ENCODE measurements around the gene EXOC6. TPM values are rescaled to one million over a fixed set of nuclear protein-coding genes. Genes with fewer than 3 reads are reported as not detected.
"Not testable (repeated sequence)": the region's sequence is repeated elsewhere in the genome, so short reads cannot be mapped to it uniquely, and the experiment has no call there.

The EXOC6 gene
- total RNA-seq, 1 experiment from 2014 or later = 17.0 TPM

GRCh38 chr10:93099670-93100069 is 251.3 kb downstream of the EXOC6 start:
- ATAC-seq = no peak
- Histone ChIP-seq H3K4me3 (ENCODE audit: low read depth in 2 of 2, low read length in 2 of 2) (no peak overlapping the region), H3K4me1 (ENCODE audit: control insufficient read depth, insufficient read depth, low read length) (no peaks in the 10 kb centered on the region), H3K27me3 (ENCODE audit: control insufficient read depth, insufficient read depth, low read length) (no peaks in the 10 kb centered on the region), H3K27ac (ENCODE audit: low read length) (no peak overlapping the region), H3K9me3 (ENCODE audit: control insufficient read depth, insufficient read depth, low read depth, low read length) (peaks cover 8% of the 10 kb centered on the region; the same call in 1 of the 2 replicates), H3K36me3 (ENCODE audit: control insufficient read depth, insufficient read depth, low read length) (no peaks in the 10 kb centered on the region)
- POLR2A ChIA-PET = no interaction called here
- intact Hi-C loops (cut with micrococcal nuclease; ENCODE audit: unreplicated experiment) = no loop called here
- TF ChIP-seq TCF7L2 (IDR thresholded peaks at IDR 0.05; ENCODE audit: low read depth, low read length) = no peak
- no peak for TF ChIP-seq REST (IDR thresholded peaks at IDR 0.05; ENCODE audit: insufficient read depth in 1 of 2, low read depth in 2 of 2, low read length in 1 of 2)
- TF ChIP-seq SIN3A (IDR thresholded peaks at IDR 0.05; ENCODE audit: borderline replicate concordance, insufficient read depth, low read depth, low read length) = no peak
- no peak for TF ChIP-seq CTCF (IDR thresholded peaks at IDR 0.05)
- TF ChIP-seq POLR2AphosphoS5 (IDR thresholded peaks at IDR 0.05; ENCODE audit: low read depth, low read length) = no peak
- in situ Hi-C loops (cut with HindIII; ENCODE audit: low pct_unique_long_range_greater_than_20kb, low sequenced_read_pairs) = no loop called here
- BruUV-seq (replicated peaks) = no TSS peak
- CTCF ChIA-PET = no interaction called here
- no peak for DNase-seq (ENCODE audit: low read depth, low spot score)

GRCh38 chr10:93101148-93101547 is 252.8 kb downstream of the EXOC6 start:
- H3K36me3 ChIP-seq (ENCODE audit: control insufficient read depth, insufficient read depth, low read length); BruUV-seq (replicated peaks); H3K27ac ChIP-seq (ENCODE audit: low read length); ATAC-seq; H3K27me3 ChIP-seq (ENCODE audit: control insufficient read depth, insufficient read depth, low read length); H3K9me3 ChIP-seq (ENCODE audit: control insufficient read depth, insufficient read depth, low read depth, low read length); in situ Hi-C loops (cut with HindIII; ENCODE audit: low pct_unique_long_range_greater_than_20kb, low sequenced_read_pairs); POLR2A ChIA-PET; intact Hi-C loops (cut with micrococcal nuclease; ENCODE audit: unreplicated experiment); H3K4me3 ChIP-seq (ENCODE audit: low read depth in 2 of 2, low read length in 2 of 2); CTCF ChIA-PET; DNase-seq (ENCODE audit: low read depth, low spot score); H3K4me1 ChIP-seq (ENCODE audit: control insufficient read depth, insufficient read depth, low read length): not testable (repeated sequence)

- POLR2A ChIA-PET = no interaction called here
- no peak for TF ChIP-seq SIN3A (IDR thresholded peaks at IDR 0.05; ENCODE audit: borderline replicate concordance, insufficient read depth, low read depth, low read length)
- no peak for TF ChIP-seq CTCF (IDR thresholded peaks at IDR 0.05)
- no peak for TF ChIP-seq POLR2AphosphoS5 (IDR thresholded peaks at IDR 0.05; ENCODE audit: low read depth, low read length)
- no peak for TF ChIP-seq REST (IDR thresholded peaks at IDR 0.05; ENCODE audit: insufficient read depth in 1 of 2, low read depth in 2 of 2, low read length in 1 of 2)
- no peak for TF ChIP-seq TCF7L2 (IDR thresholded peaks at IDR 0.05; ENCODE audit: low read depth, low read length)
- in situ Hi-C loops (cut with HindIII; ENCODE audit: low pct_unique_long_range_greater_than_20kb, low sequenced_read_pairs) = no loop called here
These were observed 255.6 kb downstream of the EXOC6 start for GRCh38 chr10:93103953-93104352.

More at GRCh38 chr10:93103953-93104352, 255.6 kb downstream of the EXOC6 start:
- DNase-seq (ENCODE audit: low read depth, low spot score) = no peak
- CTCF ChIA-PET = no interaction called here
- intact Hi-C loops (cut with micrococcal nuclease; ENCODE audit: unreplicated experiment) = no loop called here
- no peaks in the 10 kb centered on the region for H3K4me1 ChIP-seq (ENCODE audit: control insufficient read depth, insufficient read depth, low read length)
- H3K9me3 ChIP-seq (ENCODE audit: control insufficient read depth, insufficient read depth, low read depth, low read length) = peaks cover 8% of the 10 kb centered on the region; the same call in 1 of the 2 replicates
- H3K36me3 ChIP-seq (ENCODE audit: control insufficient read depth, insufficient read depth, low read length) = no peaks in the 10 kb centered on the region
- BruUV-seq (replicated peaks) = no TSS peak
- no peaks in the 10 kb centered on the region for H3K27me3 ChIP-seq (ENCODE audit: control insufficient read depth, insufficient read depth, low read length)
- H3K27ac ChIP-seq (ENCODE audit: low read length) = no peak overlapping the region
- no peak overlapping the region for H3K4me3 ChIP-seq (ENCODE audit: low read depth in 2 of 2, low read length in 2 of 2)
- ATAC-seq = no peak
